Esophagus muscularis mucosa (tissue), 4 donors: ENCODE results near the gene FAM89B.

Experiments
- EP300 ChIP-seq: sonication (generic); formaldehyde crosslinking; IDR thresholded peaks from one replicate; pipeline ENCODE4 v1.6.1; 2017; ENCODE audit warnings: antibody characterized with exemption
- POLR2A ChIP-seq: fragments of 450-650 bp; IDR thresholded peaks from one replicate; pipeline ENCODE4 v1.6.1; 2017; ENCODE audit warnings: antibody characterized with exemption, moderate library complexity, mild to moderate bottlenecking, low read depth
- TF ChIP-seq, protein P1 (sequence below), 3 experiments: fragments of 200-600 bp in 2 of 3; fragments of 450-650 bp in 1 of 3; sonication (generic) in 2 of 3; IDR thresholded peaks; one replicate each; pipeline ENCODE4 v1.5.1; 2017 to 2019; ENCODE audit warnings: antibody characterized with exemption in 3 of 3, mild to moderate bottlenecking in 2 of 3, moderate library complexity in 1 of 3

DNA sequence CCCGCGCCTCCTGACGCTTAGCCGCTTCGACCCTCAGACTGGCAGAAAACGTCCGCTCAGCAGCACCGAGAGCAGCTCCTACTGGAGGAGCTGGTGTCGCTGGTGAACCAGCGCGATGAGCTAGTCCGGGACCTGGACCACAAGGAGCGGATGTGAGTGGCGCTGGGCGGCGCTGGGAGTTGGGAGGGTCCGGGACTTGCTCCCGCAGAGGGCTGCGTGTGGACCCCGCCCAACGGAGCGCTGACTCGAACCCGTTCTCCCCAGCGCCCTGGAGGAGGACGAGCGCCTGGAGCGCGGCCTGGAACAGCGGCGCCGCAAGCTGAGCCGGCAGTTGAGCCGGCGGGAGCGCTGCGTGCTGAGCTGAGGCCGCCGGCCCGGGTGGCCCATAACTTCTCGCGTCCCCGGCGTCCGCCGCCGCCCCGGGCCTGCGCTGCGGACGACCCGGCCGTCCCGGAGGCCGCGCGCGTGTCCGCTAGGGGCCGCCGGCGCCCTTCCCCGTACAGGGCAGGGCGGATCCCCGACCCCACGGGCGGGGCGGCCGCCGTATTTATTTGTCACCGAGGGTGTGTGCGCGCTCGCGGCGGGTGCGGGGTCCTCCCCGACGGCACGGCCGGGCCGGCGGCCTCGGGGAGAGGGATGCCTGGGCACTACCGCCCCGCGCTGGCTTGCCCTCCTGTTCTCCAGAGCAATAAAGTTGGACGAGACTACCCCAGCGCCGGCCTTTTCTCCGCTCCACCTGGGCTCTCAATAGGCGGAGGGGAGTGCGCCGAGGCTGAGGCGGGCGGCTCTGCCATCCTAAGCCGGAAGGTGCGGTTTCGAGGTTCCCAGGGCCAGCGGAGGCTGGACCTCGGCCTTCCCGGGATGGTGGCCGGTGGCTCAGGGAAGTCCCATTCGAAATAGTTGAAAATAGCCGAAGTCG is 19.9 kb downstream of the FAM89B start:
- TF ChIP-seq EP300 (no peak), POLR2A (no peak)
- TF ChIP-seq, protein P1, sequence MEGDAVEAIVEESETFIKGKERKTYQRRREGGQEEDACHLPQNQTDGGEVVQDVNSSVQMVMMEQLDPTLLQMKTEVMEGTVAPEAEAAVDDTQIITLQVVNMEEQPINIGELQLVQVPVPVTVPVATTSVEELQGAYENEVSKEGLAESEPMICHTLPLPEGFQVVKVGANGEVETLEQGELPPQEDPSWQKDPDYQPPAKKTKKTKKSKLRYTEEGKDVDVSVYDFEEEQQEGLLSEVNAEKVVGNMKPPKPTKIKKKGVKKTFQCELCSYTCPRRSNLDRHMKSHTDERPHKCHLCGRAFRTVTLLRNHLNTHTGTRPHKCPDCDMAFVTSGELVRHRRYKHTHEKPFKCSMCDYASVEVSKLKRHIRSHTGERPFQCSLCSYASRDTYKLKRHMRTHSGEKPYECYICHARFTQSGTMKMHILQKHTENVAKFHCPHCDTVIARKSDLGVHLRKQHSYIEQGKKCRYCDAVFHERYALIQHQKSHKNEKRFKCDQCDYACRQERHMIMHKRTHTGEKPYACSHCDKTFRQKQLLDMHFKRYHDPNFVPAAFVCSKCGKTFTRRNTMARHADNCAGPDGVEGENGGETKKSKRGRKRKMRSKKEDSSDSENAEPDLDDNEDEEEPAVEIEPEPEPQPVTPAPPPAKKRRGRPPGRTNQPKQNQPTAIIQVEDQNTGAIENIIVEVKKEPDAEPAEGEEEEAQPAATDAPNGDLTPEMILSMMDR (IDR thresholded peaks at IDR 0.05), result peak in 2 of 3 experiments; percentile 7 to 15
